Islet precursor cell (in vitro differentiated cells): Measurements from ENCODE around the gene CDKN2D.
A peak's percentile ranks its signal among the peaks of the same experiment; 100 is the strongest.
"Not testable (repeated sequence)": the region's sequence is repeated elsewhere in the genome, so short reads cannot be mapped to it uniquely, and the experiment has no call there.

Source experiments
- DNase-seq: peaks from one replicate; pipeline ENCODE4 v3.0.0-alpha.2; 2018

CDKN2D gene

GRCh38 chr19:10551006-10551405, 17.8 kb downstream of the CDKN2D start:
- not testable (repeated sequence) for DNase-seq

- DNase-seq: no peak
Measured at GRCh38 chr19:10550336-10550735, 18.4 kb downstream of the CDKN2D start.

GRCh38 chr19:10549733-10550132, 19.0 kb downstream of the CDKN2D start:
- DNase-seq: no peak

- no peak for DNase-seq
Measured at GRCh38 chr19:10548746-10549276, 20.0 kb downstream of the CDKN2D start.

GRCh38 chr19:10546817-10547216, 22.0 kb downstream of the CDKN2D start:
- DNase-seq: no peak

GRCh38 chr19:10544753-10545251, 24.0 kb downstream of the CDKN2D start:
- no peak for DNase-seq

- DNase-seq: no peak
Measured at GRCh38 chr19:10544242-10544752, 24.5 kb downstream of the CDKN2D start.

GRCh38 chr19:10543420-10544241, 25.1 kb downstream of the CDKN2D start, which contains the start of gene ATG4D:
TSS of gene ATG4D (plus strand) at chr19:10543904. CDS start at chr19:10544091, 187 bp downstream.
- DNase-seq: peak; percentile 87

- DNase-seq: no peak
Measured at GRCh38 chr19:10543059-10543419, 25.7 kb downstream of the CDKN2D start.

GRCh38 chr19:10539016-10539415, 29.8 kb downstream of the CDKN2D start:
- not testable (repeated sequence) for DNase-seq

GRCh38 chr19:10538204-10538983, 30.4 kb downstream of the CDKN2D start:
- no peak for DNase-seq

- DNase-seq: no peak
Measured at GRCh38 chr19:10537668-10538067, 31.1 kb downstream of the CDKN2D start.

- no peak for DNase-seq
Measured at GRCh38 chr19:10535613-10536012, 33.2 kb downstream of the CDKN2D start.

- no peak for DNase-seq
Measured at GRCh38 chr19:10533646-10534386, 35.0 kb downstream of the CDKN2D start.

GRCh38 chr19:10532457-10532856, 36.3 kb downstream of the CDKN2D start:
- DNase-seq: no peak

- DNase-seq: not testable (repeated sequence)
Measured at GRCh38 chr19:10526887-10527286, 41.9 kb downstream of the CDKN2D start.

GRCh38 chr19:10525636-10526035, 43.1 kb downstream of the CDKN2D start:
- no peak for DNase-seq

- DNase-seq: no peak
Measured at GRCh38 chr19:10523135-10523636, 45.6 kb downstream of the CDKN2D start.

GRCh38 chr19:10521461-10522171, 47.2 kb downstream of the CDKN2D start:
- DNase-seq: no peak

GRCh38 chr19:10520652-10521318, 48.0 kb downstream of the CDKN2D start:
- DNase-seq: no peak

- no peak for DNase-seq
Measured at GRCh38 chr19:10519421-10519820, 49.4 kb downstream of the CDKN2D start.
